Prostate gland (tissue), 1 donor: ENCODE data around the gene DBN1.

Experiments used
- POLR2A ChIP-seq: fragments of 450-650 bp; IDR thresholded peaks from one replicate; pipeline ENCODE4 v1.6.1; 2016; ENCODE audit warnings: antibody characterized with exemption, mild to moderate bottlenecking
- POLR2AphosphoS5 ChIP-seq: sonication (generic); formaldehyde crosslinking; IDR thresholded peaks from one replicate; pipeline ENCODE4 v1.6.1; 2017; ENCODE audit warnings: antibody characterized with exemption

GRCh38 chr5:177509991-177510566, 36.6 kb upstream of the DBN1 start:
- TF ChIP-seq POLR2A (no peak), POLR2AphosphoS5 (no peak)
